Measurements from ENCODE around the gene TNIK.

TNIK gene

DNA sequence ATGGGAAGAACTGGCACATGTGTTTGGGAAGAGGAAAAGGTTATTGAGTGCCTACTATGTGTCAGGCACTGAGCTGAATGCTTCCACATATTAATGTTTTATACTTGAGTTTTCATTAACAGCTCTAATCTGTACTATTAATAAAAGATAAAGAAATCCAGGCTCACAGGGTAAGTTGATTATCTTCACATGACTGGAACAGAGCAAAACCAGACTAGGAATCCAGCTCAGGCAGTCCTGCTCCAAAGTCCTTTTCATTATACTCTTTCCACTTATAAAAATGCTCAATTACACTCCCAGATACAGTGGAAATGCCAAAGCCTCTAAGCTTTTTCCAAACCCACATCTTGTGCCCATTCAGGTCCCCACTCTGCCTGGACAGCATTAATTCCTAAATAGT, 97.6 kb downstream of the TNIK start:
- DNase-seq (ENCODE audit: low read depth in 2 of 2): no peak

DNA sequence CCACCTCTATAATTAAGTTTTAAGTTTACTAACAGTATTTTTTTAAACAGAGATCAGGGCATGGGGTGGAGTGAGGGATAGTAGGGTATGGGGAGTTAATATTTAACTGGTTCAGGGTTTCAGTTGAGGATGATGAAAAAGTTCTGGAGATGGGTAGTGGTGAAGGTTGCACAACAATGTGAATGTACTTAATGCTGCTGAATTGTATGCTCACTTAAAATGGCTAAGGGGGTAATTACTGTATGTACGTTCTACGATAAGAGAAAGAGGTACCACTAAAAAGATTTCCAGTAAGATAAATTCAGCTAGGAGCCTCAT, 101.4 kb downstream of the TNIK start:
- no peak for DNase-seq (ENCODE audit: low read depth in 2 of 2)

DNA sequence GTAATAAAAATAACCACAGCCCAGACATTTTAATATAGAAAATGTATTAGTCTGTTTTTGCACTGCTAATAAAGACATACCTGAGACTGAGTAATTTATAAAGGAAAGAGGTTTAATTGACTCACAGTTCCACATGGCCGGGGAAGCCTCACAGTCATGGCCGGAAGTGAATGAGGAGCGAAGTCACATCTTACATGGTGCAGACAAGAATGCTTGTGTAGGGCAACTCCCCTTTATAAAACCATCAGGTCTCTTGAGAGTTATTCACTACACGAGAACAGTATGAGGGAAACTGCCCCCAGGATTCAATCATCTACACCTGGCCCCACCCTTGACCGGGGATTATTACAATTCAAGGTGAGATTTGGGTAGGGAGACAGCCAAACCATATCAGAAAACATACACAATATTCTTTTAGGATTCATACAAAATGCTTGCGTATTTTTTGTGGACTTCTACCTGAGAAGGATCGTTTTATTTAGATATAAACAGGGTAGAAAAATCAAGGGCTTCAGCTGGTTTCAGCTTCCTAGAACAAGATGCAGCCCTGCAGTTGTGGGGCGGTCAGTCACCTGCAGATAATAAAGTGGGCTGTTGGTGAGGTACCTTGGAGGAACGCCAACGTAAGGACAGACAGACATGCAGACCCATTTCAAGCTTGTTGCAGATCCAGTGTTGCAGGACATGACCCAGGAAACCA, 101.9 kb downstream of the TNIK start:
- DNase-seq (ENCODE audit: low read depth in 2 of 2): no peak

DNA sequence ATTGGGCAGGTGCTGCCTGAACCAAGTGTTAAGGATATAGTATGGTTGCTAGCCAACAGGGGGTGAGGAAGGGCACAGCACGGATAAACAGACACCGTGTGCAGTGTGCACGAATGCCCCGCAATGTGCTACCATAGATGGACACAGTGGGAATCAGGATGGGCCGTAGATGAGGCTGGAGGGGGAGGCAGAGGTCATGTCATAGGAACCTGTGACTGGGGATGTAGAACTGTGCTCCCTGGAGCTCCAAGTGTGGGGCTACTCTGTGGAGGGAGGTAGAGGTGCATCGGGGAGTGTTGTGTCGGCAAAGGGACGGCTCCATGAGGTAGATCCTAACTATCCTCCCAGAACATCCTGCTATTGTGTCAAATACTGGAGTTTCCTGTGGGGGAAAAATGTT, 102.5 kb downstream of the TNIK start:
- no peak for DNase-seq (ENCODE audit: low read depth in 2 of 2)

DNA sequence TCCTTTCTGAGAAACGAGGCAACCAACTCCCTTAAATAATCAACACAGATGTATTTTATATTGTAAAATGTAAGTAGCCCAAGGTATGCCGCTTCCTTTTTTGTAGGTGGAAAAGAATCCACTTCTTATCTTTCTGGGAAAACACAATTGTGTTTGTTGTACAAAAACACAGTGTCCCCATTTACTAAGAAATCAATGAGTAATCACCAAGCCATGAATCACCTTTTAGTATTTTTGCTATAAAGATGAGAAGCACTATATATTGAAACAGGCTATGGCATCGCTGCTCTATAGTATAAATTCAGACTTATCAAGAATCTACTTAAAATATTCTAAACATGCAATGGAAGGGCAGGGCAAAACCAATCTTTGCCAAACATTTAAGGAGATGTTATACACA, 104.0 kb downstream of the TNIK start:
- DNase-seq (ENCODE audit: low read depth in 2 of 2): no peak

DNA sequence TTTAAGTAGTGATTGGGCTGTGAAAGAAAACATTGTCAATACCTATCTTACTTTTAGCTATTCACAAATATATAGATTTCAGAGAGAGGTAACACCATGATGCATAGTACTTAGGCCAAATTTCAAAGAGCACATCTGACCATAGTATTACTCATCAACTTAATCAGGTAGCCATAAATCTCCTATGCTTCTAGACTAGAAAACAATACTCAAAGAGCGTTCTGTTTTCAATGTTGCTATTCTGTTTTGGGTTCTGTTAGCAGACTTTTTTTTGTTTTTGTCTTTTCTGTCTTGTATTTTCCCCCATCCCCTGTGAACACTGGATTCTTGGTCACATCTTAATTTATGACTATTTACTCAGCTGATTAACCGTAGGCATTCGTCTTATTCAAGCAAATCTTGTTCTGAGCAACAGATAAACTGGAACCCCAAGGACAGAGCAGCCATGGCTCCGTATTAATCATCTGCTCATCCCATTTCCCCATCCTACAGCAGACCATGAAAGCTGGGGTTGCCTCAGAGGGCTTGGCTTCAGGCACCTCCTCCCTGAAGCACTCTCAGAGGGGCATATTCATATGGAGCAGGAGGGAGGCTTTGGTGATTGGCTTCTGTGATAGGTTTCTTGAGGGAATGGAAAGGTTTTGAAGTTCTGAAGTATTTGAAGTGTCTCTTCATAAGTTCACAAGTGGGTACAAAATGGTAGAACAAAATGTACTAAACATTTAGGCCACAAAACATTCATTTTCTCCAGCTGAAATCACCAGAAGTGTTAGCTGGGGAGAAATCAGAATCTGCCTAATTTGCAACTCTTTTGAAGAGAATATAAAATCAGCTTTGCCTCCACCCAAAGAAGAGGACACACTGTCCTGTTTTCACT, 105.3 kb downstream of the TNIK start:
- no peak for DNase-seq (ENCODE audit: low read depth in 2 of 2)

DNA sequence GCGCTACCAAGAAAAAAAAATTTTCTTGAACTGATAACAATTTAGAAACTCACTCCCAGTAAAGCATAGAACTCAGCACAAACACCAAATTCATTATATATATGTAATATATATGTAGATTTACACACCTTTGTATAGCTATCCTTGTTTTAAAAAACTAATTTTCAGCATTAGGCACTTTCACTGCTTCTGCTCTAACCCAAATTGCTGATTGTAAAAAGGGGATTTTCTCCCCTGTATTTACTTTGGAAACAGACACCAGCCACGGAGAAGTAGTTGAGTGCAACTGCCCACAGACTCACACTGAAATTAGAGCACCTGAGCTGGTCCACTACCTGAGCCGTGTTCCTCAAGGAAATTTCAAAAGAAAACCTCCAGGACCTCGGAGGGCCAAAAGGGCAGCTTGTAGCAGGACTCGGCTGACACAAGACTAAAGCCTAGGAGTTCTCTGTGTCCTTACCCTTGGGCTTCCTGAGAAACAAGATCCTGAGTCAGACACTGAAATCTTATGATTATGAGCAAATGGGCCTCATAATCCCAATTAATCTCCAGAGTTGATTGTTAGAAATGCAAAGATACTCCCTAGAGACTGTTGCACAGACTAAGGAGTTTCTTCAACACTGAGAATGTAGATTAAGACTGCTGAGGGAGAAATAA, 106.0 kb downstream of the TNIK start:
- DNase-seq (ENCODE audit: low read depth in 2 of 2): no peak

DNA sequence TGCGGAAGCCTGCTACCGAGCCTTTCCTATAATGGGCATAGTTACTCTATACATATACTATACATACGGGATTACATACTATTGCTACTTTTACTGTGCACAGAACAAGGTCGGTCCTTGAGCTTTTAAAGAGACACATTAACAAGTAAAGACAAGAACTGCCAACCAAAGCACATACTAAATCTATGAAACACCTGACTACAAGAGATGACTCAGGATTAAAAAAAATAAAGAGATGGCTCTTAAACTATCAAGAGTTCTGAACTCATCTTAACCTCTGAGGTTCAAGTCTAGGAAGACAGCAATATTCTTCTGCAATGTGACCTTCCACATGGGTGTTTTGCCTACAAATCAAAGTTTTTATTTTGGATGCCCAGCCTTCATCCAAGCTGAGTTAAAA, 106.8 kb downstream of the TNIK start:
- no peak for DNase-seq (ENCODE audit: low read depth in 2 of 2)

DNA sequence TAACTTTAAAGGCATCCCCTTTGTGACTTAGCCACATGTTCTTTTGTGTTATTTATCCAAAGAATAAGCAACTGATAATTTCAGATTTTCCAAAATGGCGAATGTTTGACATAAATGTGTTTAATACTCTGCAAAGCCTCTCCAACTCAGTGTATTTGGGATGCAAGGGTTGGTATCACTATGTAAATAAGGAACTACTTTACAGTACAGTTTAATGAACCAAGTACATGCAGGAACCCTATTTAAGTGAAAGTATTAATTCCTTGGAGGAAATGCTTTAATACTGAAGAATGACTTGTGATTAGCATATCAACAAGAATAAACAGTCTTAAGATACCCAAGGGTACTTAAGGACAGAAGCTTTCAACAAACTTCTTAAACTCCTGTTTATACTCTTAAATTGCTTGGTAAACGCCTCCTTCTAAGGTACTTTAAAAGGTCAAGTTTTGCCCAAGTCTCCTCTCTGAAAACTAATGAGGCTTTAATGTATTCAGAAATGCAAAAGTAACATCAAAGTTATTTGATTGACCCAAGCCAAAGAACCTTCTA, 107.7 kb downstream of the TNIK start:
- DNase-seq (ENCODE audit: low read depth in 2 of 2): no peak

DNA sequence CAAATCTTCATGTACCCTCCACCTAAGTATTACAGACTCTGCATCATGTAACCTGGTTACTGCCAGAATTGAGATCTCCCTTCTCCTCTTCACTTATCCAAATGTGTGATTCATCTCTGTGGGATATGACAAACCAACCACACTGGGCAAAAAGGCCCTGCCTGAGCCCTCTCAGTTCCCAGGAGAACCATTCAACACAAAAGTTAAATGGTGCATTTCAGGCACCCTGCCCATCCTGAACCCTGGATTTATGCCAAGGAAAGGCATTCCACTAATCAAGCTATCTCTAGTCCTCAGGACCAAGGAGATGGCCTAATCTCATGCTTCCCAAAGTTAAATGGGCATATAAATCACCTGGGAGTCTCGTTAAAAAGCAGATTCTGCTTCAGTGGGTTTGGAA, 108.5 kb downstream of the TNIK start:
- DNase-seq (ENCODE audit: low read depth in 2 of 2): no peak

DNA sequence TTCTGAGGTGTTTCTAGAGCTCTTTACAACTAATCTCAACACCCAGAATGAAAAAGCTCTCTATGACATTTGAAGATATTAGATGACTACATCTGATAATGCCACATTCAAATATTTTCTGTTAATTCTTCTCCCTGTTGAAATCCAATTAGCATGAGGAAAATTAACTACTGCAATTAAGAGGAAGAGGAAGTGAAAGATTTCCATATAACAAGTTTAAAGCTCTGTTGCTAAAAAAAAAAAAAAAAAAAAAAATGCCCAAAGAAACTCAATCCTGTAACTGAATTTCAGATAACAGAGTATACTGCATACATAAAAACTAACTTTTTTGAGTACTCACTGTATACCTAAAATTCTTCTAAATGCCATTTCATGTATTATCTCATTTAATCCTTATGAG, 109.8 kb downstream of the TNIK start:
- no peak for DNase-seq (ENCODE audit: low read depth in 2 of 2)

DNA sequence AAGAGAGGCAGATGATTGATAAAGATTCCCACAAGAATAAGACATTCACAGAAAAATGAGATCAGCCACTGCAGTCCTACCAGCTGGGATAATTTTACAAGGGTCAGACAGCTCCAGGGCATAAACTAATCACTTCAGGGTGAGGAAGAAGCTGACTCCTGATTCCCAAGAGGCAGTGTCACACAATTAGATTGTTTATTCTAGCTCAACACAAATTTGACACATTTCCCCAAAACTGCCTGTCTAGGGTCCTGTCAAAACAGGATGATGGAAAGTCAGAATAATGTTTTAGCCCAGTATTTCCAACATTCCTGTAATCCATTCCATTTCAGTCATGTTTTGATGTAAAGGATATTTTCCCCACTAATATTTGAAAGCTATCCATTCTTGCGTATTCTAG, 110.8 kb downstream of the TNIK start:
- no peak for DNase-seq (ENCODE audit: low read depth in 2 of 2)

DNA sequence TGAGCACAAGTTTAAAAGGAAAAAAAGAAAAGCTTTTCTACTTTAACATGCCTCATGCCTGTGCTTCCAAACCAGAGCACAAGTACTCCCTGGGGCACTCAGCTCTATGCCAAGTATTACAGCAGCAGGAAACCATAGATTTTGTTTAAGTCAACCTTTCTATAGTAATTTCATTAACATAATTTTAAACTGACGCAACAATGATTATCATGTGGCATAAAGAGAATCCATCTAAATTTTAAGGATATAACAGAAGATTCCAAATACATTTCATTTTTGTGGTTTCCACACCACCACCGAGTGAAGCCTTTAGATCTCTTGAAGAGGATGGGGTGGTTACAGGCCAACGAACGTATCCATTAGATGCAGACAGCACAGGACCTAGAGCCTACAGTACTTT, 112.1 kb downstream of the TNIK start:
- DNase-seq (ENCODE audit: low read depth in 2 of 2): no peak

DNA sequence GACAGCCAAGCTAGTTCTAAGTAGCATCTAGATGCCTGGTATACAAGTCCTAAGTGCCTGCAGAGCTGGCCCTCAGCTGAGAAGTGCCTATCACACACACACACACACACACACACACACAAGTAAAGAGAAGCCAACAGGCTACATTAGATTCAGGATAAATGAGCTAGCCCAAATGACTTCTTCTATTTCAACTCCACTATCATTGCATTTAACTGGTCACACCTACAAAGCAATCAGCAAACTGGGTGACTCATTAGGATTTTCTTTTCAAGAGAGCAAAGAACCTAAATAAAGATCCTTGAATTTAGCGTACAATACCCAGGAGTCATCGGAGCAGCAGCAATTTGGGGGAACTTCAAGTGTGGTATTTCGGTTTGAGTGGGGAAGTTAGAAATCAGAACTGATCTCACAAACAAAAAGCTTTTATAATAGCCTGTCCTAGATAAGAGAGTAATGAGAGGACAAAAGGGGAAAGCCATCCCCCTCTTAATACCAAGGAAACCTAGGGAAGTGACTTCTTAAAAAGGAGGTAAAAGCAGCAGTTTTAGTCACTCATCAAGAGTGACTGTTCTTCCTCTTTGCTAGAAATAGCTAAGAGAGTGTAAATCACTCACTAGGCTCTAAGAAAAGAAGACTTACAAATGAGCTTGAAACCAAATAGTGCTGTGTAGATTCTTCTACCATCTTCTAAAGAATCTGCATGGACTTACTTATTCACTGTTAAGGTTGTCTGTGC, 112.7 kb downstream of the TNIK start:
- no peak for DNase-seq (ENCODE audit: low read depth in 2 of 2)

DNA sequence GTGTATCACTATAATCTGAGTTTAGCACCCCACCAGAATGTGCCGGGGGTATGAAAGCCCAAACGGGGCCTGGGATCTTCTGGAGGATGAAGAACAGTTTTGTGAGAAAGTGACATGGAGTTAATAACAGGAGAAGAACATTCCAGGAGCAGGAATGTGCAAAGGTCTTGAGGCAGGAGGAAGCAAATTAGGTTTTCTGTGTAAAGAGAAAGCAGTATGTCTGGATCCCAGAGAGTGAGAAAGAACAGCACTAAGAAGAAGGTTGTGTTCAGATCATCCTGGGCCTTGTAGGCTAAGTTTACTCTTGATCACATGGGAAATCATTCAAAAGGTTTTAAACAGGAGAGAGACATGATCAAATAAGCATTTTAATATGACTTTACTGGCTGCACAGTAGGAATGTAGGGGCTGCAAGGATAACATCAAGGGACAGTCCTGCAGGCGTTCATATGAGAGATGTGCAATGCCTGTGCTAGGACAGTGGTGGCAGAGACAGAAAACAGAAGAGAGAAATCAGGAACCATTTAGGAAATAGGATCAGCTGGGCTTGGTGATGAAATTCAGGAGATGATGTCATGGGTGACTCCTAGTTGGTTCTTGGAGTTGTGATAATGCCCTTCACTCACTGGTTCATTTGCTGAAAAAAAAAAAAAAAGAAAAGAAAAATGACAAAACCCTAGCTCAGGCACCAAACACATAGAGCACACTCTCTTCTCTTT, 113.5 kb downstream of the TNIK start:
- no peak for DNase-seq (ENCODE audit: low read depth in 2 of 2)

DNA sequence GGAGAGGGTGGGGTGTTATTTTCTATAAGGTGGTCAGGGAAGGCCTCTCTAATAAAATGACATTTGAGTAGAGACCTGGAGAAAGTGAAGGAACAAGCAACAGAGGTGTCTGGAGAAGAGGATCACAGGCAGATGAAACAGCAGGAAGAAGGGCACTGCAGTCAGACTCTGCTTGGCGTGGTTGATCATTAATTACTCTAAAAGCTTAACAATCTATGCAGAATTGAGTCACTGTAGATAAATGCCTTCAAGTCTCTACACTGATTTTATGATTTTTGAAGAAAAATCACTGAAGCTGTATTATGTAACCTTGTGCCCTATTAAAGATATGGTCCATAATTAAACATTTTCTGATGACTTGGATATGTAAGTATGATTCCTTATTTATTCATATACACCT, 114.2 kb downstream of the TNIK start:
- no peak for DNase-seq (ENCODE audit: low read depth in 2 of 2)

DNA sequence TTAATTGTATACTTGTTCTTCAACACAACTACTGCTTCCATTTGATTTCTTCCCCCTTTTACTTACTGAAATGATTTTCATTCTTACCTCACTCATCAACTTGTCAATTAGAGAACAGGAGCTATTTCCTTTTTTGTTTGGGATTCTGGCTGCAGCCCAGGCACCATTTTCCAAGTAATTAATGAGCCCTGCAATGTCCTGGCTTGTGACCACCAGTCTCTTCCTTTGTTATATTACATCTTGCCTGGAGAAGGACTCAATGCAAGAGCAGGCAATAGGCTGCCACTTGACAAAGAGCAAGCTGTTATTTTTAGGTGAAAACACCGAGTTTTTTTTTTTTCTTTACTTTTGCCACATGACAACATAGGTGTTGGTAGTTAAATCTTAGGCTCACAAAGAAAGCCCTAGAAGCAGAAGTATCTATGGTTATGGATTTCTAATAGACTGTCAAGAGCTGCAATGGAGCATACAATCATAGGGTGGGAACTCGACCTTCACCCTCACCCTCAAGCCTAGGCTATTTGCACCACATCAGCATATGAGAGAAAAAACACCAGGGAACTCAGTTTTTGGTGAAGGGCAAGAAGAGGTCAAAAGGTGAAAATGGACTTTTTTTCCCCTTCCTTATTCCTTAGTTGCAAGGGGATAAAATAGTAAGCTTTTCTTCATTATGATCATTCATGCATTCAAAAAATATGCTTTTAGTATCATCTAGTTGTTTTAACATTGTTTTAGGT, 114.9 kb downstream of the TNIK start:
- no peak for DNase-seq (ENCODE audit: low read depth in 2 of 2)

DNA sequence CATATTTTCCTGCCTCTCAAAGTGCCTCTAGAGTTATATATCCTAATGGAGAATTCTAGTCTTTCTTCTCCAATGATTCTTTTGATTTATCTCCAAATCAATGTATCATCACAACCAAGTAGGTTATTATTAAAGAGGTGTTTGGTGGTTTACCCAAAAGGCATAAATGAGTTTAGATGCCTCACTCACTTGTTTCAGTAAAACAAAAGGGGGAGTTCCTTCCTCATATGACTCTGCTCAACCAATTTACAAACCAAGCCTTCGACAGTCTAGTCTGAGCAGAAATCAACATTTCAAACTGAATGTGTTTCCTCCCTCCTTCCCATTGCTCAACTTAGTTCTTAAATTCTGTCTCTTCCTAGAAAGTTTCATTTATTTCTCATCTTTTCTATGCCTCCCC, 116.5 kb downstream of the TNIK start:
- no peak for DNase-seq (ENCODE audit: low read depth in 2 of 2)

DNA sequence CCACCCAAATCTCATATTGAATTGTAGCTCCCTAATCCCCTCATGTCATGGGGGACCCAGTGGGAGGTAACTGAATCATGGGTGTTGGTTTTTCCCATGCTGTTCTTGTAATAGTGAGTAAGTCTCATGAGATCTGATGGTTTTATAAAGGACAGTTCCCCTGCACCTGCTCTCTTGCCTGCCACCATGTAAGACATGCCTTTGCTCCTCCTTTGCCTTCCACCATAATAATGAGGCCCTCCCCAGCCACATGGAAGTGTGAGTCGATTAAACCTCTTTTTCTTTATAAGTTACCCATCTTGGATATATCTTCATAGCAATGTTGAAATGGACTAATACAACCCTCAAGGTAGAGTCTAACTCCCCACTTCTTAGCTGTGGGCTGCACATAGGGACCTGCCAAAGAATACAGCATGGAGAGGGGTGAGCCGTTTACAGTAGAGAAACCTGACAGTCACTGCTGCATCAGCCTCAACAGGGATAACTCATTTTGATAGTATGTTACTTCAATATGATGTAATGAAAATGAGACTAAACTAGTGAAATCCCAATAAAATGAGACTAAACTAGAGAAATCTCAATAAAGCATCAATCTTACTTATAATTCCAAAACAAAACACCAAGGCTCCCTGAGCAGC, 117.3 kb downstream of the TNIK start:
- no peak for DNase-seq (ENCODE audit: low read depth in 2 of 2)

DNA sequence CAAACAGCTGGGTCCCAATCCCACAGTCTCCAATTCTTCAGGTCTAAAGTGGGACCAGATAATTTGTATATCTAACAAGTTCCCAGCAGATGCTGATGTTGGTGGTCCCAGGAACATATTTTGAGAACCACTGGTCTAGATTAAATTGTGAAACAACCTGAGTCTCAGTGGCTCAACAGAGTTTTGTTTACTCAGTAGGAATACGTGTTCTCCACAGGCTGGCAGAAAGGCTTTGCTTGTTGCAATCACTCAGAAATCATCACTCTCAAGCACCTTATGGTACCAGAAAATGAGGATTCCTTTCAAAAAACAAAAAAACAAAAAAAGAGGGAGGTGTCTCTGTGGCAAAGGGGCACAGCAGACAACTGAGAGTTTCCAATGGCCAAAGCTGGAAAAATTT, 118.0 kb downstream of the TNIK start:
- DNase-seq (ENCODE audit: low read depth in 2 of 2): no peak

Data from activated CD4-positive, alpha-beta T cell treated with anti-CD3 and anti-CD28 coated beads for 24 hours (primary cell).